ENCODE results near the gene HYCC2. TPM values are rescaled to one million over a fixed set of nuclear protein-coding genes. Genes with fewer than 3 reads are reported as not detected.

The HYCC2 gene
- total and polyA plus RNA-seq, 2 of the 8 experiments (the other 6 are each of a cell fraction or from before 2014, with no cell fraction given), result 0.86 to 8.0 TPM

GRCh38 chr2:201072201-201072530 is 695 bp upstream of the HYCC2 start:
- CTCF ChIA-PET (ENCODE audit: partially characterized antibody), result interaction anchor here (0.5 to 6.7 kb wide), 6 partner anchors 12 to 171 kb away, joined by 3 to 102 read pairs (median 4); partner anchors contain the start of gene ORC2
- H3K27ac ChIP-seq (ENCODE audit: low read depth, low read length), result peak overlapping the region; percentile 16; the same call in 1 of the 2 replicates
- no peak for TF ChIP-seq BCL11A (IDR thresholded peaks at IDR 0.05; ENCODE audit: low read depth in 2 of 2, low read length in 2 of 2)
- TF ChIP-seq JUN (IDR thresholded peaks at IDR 0.05; ENCODE audit: low read depth, low read length), result no peak
- no peak for TF ChIP-seq E2F6 (IDR thresholded peaks at IDR 0.05)
- no peak for TF ChIP-seq RNF2 (IDR thresholded peaks at IDR 0.05; ENCODE audit: borderline replicate concordance, low read depth, low read length, missing control alignments, poor library complexity, severe bottlenecking)
- no peak for TF ChIP-seq SIX5 (IDR thresholded peaks at IDR 0.05; ENCODE audit: low read depth, low read length)
- no peak for TF ChIP-seq HDAC2 (IDR thresholded peaks at IDR 0.05; ENCODE audit: borderline replicate concordance in 1 of 2, low read depth in 2 of 2, low read length in 2 of 2)
- no peak for TF ChIP-seq MAFK (IDR thresholded peaks at IDR 0.05; ENCODE audit: low read depth, low read length)
- TF ChIP-seq RBBP5 (IDR thresholded peaks at IDR 0.05; ENCODE audit: borderline replicate concordance, low read depth, low read length), result no peak
- TF ChIP-seq NANOG (IDR thresholded peaks at IDR 0.05; ENCODE audit: insufficient read depth, low read depth, low read length, poor library complexity, severe bottlenecking), result no peak
- TF ChIP-seq SIRT6 (IDR thresholded peaks at IDR 0.05; ENCODE audit: low read length), result no peak
- TF ChIP-seq SP2 (IDR thresholded peaks at IDR 0.05; ENCODE audit: low read length), result no peak
- TF ChIP-seq ATF3 (IDR thresholded peaks at IDR 0.05; ENCODE audit: insufficient read depth, low read depth, low read length), result no peak

More at GRCh38 chr2:201072201-201072530, 695 bp upstream of the HYCC2 start:
- DNase-seq (ENCODE audit: low read depth in 1 of 2, low spot score in 2 of 2) (no peak), FAIRE-seq (no peak)
- peak overlapping the region; percentile 68 to 82 for H3K4me2 ChIP-seq (ENCODE audit: insufficient read depth in 1 of 2, low read depth in 2 of 2, low read length in 2 of 2)
- H2BK120ac ChIP-seq (replicated peaks; ENCODE audit: low read depth, low read length), result no peak overlapping the region
- H4K5ac ChIP-seq (ENCODE audit: insufficient read length, low read depth, low read length), result no peak overlapping the region
- no peak overlapping the region for H4K91ac ChIP-seq (replicated peaks; ENCODE audit: insufficient read length, low read length)
- H3K9me3 ChIP-seq (ENCODE audit: insufficient read depth in 2 of 2, low read depth in 1 of 2, low read length in 1 of 2), result no peaks in the 10 kb centered on the region
- H3K23me2 ChIP-seq (ENCODE audit: low read depth, low read length), result peaks cover 4% of the 10 kb centered on the region
- no peak overlapping the region for H2BK15ac ChIP-seq (ENCODE audit: low read length)
- peak overlapping the region; percentile 82 to 99 (median 87) for H3K4me3 ChIP-seq (ENCODE audit: extremely low read depth in 1 of 4, insufficient read depth in 2 of 4, low read depth in 3 of 4, low read length in 4 of 4)
- no peak overlapping the region for H3K14ac ChIP-seq (ENCODE audit: insufficient read length)
- H3K79me2 ChIP-seq (ENCODE audit: control insufficient read depth in 1 of 2, insufficient read depth in 2 of 2, low read length in 2 of 2), result peaks cover 0 to 30% of the 10 kb centered on the region in 2 experiments; a peak in 2 of 4 replicates
- H3K23ac ChIP-seq (ENCODE audit: insufficient read length), result no peak overlapping the region
- H2BK12ac ChIP-seq (ENCODE audit: low read depth, low read length), result no peak overlapping the region; the same call in 1 of the 2 replicates
- H4K8ac ChIP-seq (ENCODE audit: extremely low read depth, insufficient read depth, low read length), result no peak overlapping the region
- H3K79me1 ChIP-seq (ENCODE audit: low read depth, low read length), result no peaks in the 10 kb centered on the region
- no peak overlapping the region for H2BK20ac ChIP-seq (ENCODE audit: low read length)
- no peaks in the 10 kb centered on the region for H4K20me1 ChIP-seq (replicated peaks in 1 of 2; ENCODE audit: control insufficient read depth in 1 of 2, insufficient read depth in 2 of 2, low read length in 2 of 2)
- H3K4ac ChIP-seq (replicated peaks; ENCODE audit: insufficient read length, low read depth, low read length), result no peak overlapping the region
- peak overlapping the region; percentile 100 for H2AFZ ChIP-seq (ENCODE audit: low read length)
- no peak overlapping the region for H3K56ac ChIP-seq (replicated peaks; ENCODE audit: insufficient read length, low read depth, low read length)
- POLR2A ChIA-PET (ENCODE audit: partially characterized antibody), result interaction anchor here (0.6 to 1.8 kb wide), 5 partner anchors 9 to 183 kb away, joined by 3 to 5 read pairs (median 3); partner anchors contain the start of genes NIF3L1, ORC2 and PPIL3
- H3K4me1 ChIP-seq (replicated peaks in 1 of 4; ENCODE audit: control insufficient read depth in 3 of 4, insufficient read depth in 4 of 4, low read length in 3 of 4), result peaks cover 0 to 3% (median 0%) of the 10 kb centered on the region in 4 experiments; a peak in 2 of 7 replicates
- H2BK5ac ChIP-seq (ENCODE audit: low read depth, low read length), result 0 out of 2 replicates have a peak overlapping the region, but pooled peaks have one; percentile 98
- H3K36me3 ChIP-seq (ENCODE audit: control insufficient read depth in 2 of 4, insufficient read depth in 4 of 4, low read length in 3 of 4), result no peaks in the 10 kb centered on the region
- H3K9ac ChIP-seq (replicated peaks in 1 of 4; ENCODE audit: extremely low read depth in 1 of 4, low read depth in 3 of 4, low read length in 3 of 4), result peak overlapping the region; percentile 69 to 100 (median 94)
- no peaks in the 10 kb centered on the region for H3K27me3 ChIP-seq (replicated peaks in 1 of 4; ENCODE audit: control insufficient read depth in 3 of 4, extremely low read depth in 1 of 4, insufficient read depth in 3 of 4, low read length in 3 of 4)
- H2AK5ac ChIP-seq (ENCODE audit: low read depth, low read length), result no peak overlapping the region
- 11% methylated on average over 5 of the region's 5 CpGs; no CpG with 5 or more reads in 1 of the 2 experiments for WGBS, 2 experiments (ENCODE audit: extremely low coverage in 1 of 2, insufficient coverage in 1 of 2, insufficient read length in 1 of 2, insufficient replicate concordance in 2 of 2, low coverage in 1 of 2, low lambda C conversion rate in 2 of 2, missing lambda C conversion rate in 1 of 2)
- H3K18ac ChIP-seq (ENCODE audit: extremely low read depth, low read length), result no peak overlapping the region; the same call in 1 of the 2 replicates

All from H1 (cell line).